Lower lobe of right lung (tissue), 2 donors: ENCODE data around the gene BEND2. TPM values are rescaled to one million over a fixed set of nuclear protein-coding genes. Genes with fewer than 3 reads are reported as not detected.

Experiments used
- ATAC-seq, 2 donors: fragments of 200-7000 bp; cut with Tn5 transposase; one replicate each; pipeline ENCODE4 v1.9.1; 2020 to 2022; ENCODE audit warnings: mild to moderate bottlenecking in 2 of 2, moderate library complexity in 2 of 2
- DNase-seq: peaks from one replicate; pipeline ENCODE4 v3.0.0-alpha.2; 2020
- H3K27ac ChIP-seq: fragments of 200-600 bp; one replicate; pipeline ENCODE4 v1.8.0; 2022
- H3K27me3 ChIP-seq: fragments of 200-600 bp; one replicate; pipeline ENCODE4 v1.8.0; 2022; ENCODE audit warnings: low read depth
- H3K36me3 ChIP-seq: fragments of 200-600 bp; one replicate; pipeline ENCODE4 v1.8.0; 2022; ENCODE audit warnings: mild to moderate bottlenecking
- H3K4me1 ChIP-seq: fragments of 200-600 bp; one replicate; pipeline ENCODE4 v1.8.0; 2022
- H3K4me3 ChIP-seq: fragments of 200-600 bp; one replicate; pipeline ENCODE4 v1.8.0; 2022; ENCODE audit warnings: mild to moderate bottlenecking
- H3K9me3 ChIP-seq: fragments of 200-600 bp; one replicate; pipeline ENCODE4 v1.8.0; 2022
- CTCF ChIP-seq: fragments of 200-600 bp; IDR thresholded peaks from one replicate; pipeline ENCODE4 v1.8.0; 2022; ENCODE audit warnings: antibody characterized with exemption, mild to moderate bottlenecking
- intact Hi-C: fragments of 100-400 bp; cut with DNase I; formaldehyde crosslinking; loops from one replicate; pipeline ENCODE4 v1.11.0; 2022
- total RNA-seq: library from RNA; stranded (reverse); fragmentation: NEBNext Ultra II Directional; extraction: Animal tissue kit (Norgen Biotek cat#: 25700); gene quantifications from one replicate; pipeline ENCODE4 v1.2.1, GENCODE V29; 2021
- donor health status: DM: no; HTN: yes; CAD: no; lungs with severe emphysema.

BEND2 gene
- total RNA-seq, 1 donor from 2014 or later, result 0.24 TPM

GRCh38 chrX:18146009-18146408, 74.7 kb downstream of the BEND2 start:
- no peaks in the 10 kb centered on the region for H3K4me1 ChIP-seq
- intact Hi-C loops, result no loop called here
- TF ChIP-seq CTCF, result no peak
- no peaks in the 10 kb centered on the region for H3K36me3 ChIP-seq
- no peaks in the 10 kb centered on the region for H3K27me3 ChIP-seq
- no peak overlapping the region for H3K27ac ChIP-seq
- ATAC-seq (no peak), DNase-seq (no peak)
- H3K4me3 ChIP-seq, result no peak overlapping the region
- no peaks in the 10 kb centered on the region for H3K9me3 ChIP-seq

DNA sequence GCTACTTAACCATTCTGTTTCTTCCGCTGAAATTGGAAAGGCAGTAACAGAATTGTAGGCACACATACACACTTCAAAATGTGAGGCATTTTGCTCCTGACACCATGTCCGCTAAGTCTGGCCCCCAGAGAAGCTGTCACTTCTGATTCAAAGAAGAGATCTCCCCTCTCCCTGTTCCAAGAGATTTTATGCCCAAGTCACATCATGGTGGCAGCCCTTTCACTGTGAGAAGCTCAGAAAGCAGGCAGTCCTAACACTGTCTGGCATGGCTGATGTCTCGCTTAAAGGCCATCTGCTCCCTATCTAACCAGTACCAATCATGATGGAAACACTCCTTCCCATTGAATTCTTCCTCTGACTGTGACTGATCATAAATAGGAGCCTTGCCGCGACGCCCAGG, 83.9 kb downstream of the BEND2 start:
- Histone ChIP-seq H3K9me3 (no peaks in the 10 kb centered on the region), H3K27ac (no peak overlapping the region), H3K27me3 (no peaks in the 10 kb centered on the region), H3K36me3 (no peaks in the 10 kb centered on the region), H3K4me3 (no peak overlapping the region), H3K4me1 (no peaks in the 10 kb centered on the region)
- intact Hi-C loops, result no loop called here
- DNase-seq (no peak), ATAC-seq (no peak)
- no peak for TF ChIP-seq CTCF

- H3K27ac ChIP-seq, result no peak overlapping the region
- no peak for ATAC-seq
- no peak overlapping the region for H3K4me3 ChIP-seq
- no peaks in the 10 kb centered on the region for H3K4me1 ChIP-seq
- intact Hi-C loops, result no loop called here
- no peaks in the 10 kb centered on the region for H3K36me3 ChIP-seq
- H3K9me3 ChIP-seq, result no peaks in the 10 kb centered on the region
- no peak for DNase-seq
- TF ChIP-seq CTCF, result no peak
- H3K27me3 ChIP-seq, result no peaks in the 10 kb centered on the region
These were observed 87.1 kb downstream of the BEND2 start for GRCh38 chrX:18133605-18134004.

DNA sequence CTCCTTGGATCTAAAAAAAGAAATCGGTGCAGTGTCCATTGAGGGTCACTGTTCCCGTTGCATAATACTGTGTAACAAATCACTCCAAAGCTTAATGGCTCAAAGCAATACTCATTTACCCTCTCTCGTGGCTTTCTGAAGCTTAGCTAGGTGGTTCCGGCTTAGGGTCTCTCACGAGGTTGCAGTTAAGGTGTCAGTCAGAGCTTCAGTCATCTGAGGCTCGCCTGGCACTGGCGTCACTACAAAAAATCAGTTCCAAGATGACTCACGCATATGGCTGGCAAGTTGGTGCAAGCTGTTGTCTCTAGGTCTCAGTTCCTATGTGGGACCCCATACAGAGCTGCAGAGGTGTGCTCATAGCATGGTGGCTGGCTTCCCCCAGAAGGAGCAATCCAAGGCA, 91.0 kb downstream of the BEND2 start:
- no peak for ATAC-seq
- intact Hi-C loops, result no loop called here
- no peak for TF ChIP-seq CTCF

GRCh38 chrX:18126971-18127370, 93.7 kb downstream of the BEND2 start:
- H3K27ac ChIP-seq, result no peak overlapping the region
- DNase-seq (no peak), ATAC-seq (no peak)
- TF ChIP-seq CTCF, result no peak
- no peaks in the 10 kb centered on the region for H3K36me3 ChIP-seq
- intact Hi-C loops, result no loop called here
- H3K4me3 ChIP-seq, result no peak overlapping the region
- H3K27me3 ChIP-seq, result no peaks in the 10 kb centered on the region
- H3K4me1 ChIP-seq, result no peaks in the 10 kb centered on the region
- H3K9me3 ChIP-seq, result no peaks in the 10 kb centered on the region

More for the DNA sequence above, 91.0 kb downstream of the BEND2 start:
- Histone ChIP-seq H3K27me3 (no peaks in the 10 kb centered on the region), H3K36me3 (no peaks in the 10 kb centered on the region), H3K9me3 (no peaks in the 10 kb centered on the region), H3K4me1 (no peaks in the 10 kb centered on the region), H3K27ac (no peak overlapping the region), H3K4me3 (no peak overlapping the region)
- DNase-seq, result no peak

DNA sequence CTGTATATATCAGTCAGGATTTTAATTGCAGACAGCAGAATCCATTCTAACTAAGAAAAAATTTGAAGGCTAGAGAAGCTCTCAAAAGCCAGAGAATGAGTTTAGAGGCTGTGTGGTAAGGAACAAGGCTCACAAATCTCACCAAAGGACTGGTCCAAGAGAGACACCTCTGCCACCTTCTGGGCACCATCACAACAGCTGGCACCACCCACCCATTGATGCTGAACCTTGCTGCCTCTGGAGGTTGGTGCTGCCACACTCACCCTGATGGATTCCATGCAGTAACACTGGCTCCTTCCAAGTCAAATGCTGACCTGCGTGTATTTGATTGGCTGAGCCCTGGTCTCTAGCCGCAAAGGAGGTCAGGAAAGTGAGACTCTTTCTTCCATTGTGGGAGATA, 100.8 kb downstream of the BEND2 start:
- no peak for TF ChIP-seq CTCF
- DNase-seq (no peak), ATAC-seq (no peak)
- Histone ChIP-seq H3K9me3 (no peaks in the 10 kb centered on the region), H3K4me3 (no peak overlapping the region), H3K27me3 (no peaks in the 10 kb centered on the region), H3K4me1 (no peaks in the 10 kb centered on the region), H3K27ac (no peak overlapping the region), H3K36me3 (no peaks in the 10 kb centered on the region)
- intact Hi-C loops, result no loop called here
